ENCODE measurements around the gene RASA3.

The RASA3 gene

GRCh38 chr13:113971471-113972231 is 160.8 kb downstream of the RASA3 start:
- no peak for TF ChIP-seq CTCF (IDR thresholded peaks at IDR 0.05; ENCODE audit: low read length, missing control alignments)
- no peak for DNase-seq (ENCODE audit: low read depth)
- H3K4me3 ChIP-seq (replicated peaks; ENCODE audit: low read depth, low read length) = no peak overlapping the region

- DNase-seq (ENCODE audit: low read depth) = peak; percentile 53
- no peak overlapping the region for H3K4me3 ChIP-seq (replicated peaks; ENCODE audit: low read depth, low read length)
- TF ChIP-seq CTCF (IDR thresholded peaks at IDR 0.05; ENCODE audit: low read length, missing control alignments) = no peak
Observed at GRCh38 chr13:113970810-113971470, 161.5 kb downstream of the RASA3 start.

GRCh38 chr13:113969973-113970611 is 162.3 kb downstream of the RASA3 start:
- no peak for TF ChIP-seq CTCF (IDR thresholded peaks at IDR 0.05; ENCODE audit: low read length, missing control alignments)
- no peak for DNase-seq (ENCODE audit: low read depth)
- no peak overlapping the region for H3K4me3 ChIP-seq (replicated peaks; ENCODE audit: low read depth, low read length)

- TF ChIP-seq CTCF (IDR thresholded peaks at IDR 0.05; ENCODE audit: low read length, missing control alignments) = no peak
- H3K4me3 ChIP-seq (replicated peaks; ENCODE audit: low read depth, low read length) = no peak overlapping the region
- no peak for DNase-seq (ENCODE audit: low read depth)
Observed at GRCh38 chr13:113969311-113969972, 163.0 kb downstream of the RASA3 start.

- no peak overlapping the region for H3K4me3 ChIP-seq (replicated peaks; ENCODE audit: low read depth, low read length)
Observed at GRCh38 chr13:113968463-113969310, 163.7 kb downstream of the RASA3 start.

More at GRCh38 chr13:113968463-113969310, 163.7 kb downstream of the RASA3 start:
- DNase-seq (ENCODE audit: low read depth) = no peak
- TF ChIP-seq CTCF (IDR thresholded peaks at IDR 0.05; ENCODE audit: low read length, missing control alignments) = no peak
